ENCODE data around the gene ACRBP.

The ACRBP gene

GRCh38 chr12:6640497-6640896 lies 6.7 kb downstream of the ACRBP start:
- H3K9me2 ChIP-seq (replicated peaks; ENCODE audit: control insufficient read depth, low read length): no peaks in the 10 kb centered on the region
- no peaks in the 10 kb centered on the region for H3K27me3 ChIP-seq (ENCODE audit: control insufficient read depth, low read length)
- TF ChIP-seq CTCF (IDR thresholded peaks at IDR 0.05; ENCODE audit: low read depth, low read length, poor library complexity, severe bottlenecking) (no peak), EZH2phosphoT487 (IDR thresholded peaks at IDR 0.05; ENCODE audit: borderline replicate concordance, low read length) (no peak)
- H3F3A ChIP-seq (ENCODE audit: control insufficient read depth, insufficient read depth): peaks cover 24% of the 10 kb centered on the region
- peaks cover 78% of the 10 kb centered on the region for H3K4me1 ChIP-seq (ENCODE audit: control insufficient read depth, low read length)
- H3K4me3 ChIP-seq (ENCODE audit: low read length): no peak overlapping the region
- no peaks in the 10 kb centered on the region for H4K20me1 ChIP-seq (ENCODE audit: control insufficient read depth, insufficient read depth, low read depth, low read length)
- H3K27ac ChIP-seq (ENCODE audit: low read depth, low read length): no peak overlapping the region
- no peaks in the 10 kb centered on the region for H3K9me3 ChIP-seq (ENCODE audit: control insufficient read depth, insufficient read depth, low read length)
- H3K36me3 ChIP-seq (ENCODE audit: control insufficient read depth, low read length): peaks cover 7% of the 10 kb centered on the region
- peaks cover 7% of the 10 kb centered on the region for H3K79me2 ChIP-seq (ENCODE audit: control insufficient read depth, low read length)
- no peak overlapping the region for H3K4me2 ChIP-seq (ENCODE audit: low read length)

GRCh38 chr12:6639151-6639801 lies 8.0 kb downstream of the ACRBP start:
- H3K79me2 ChIP-seq (ENCODE audit: control insufficient read depth, low read length): peaks cover 19% of the 10 kb centered on the region
- peak overlapping the region; percentile 74 for H3K4me2 ChIP-seq (ENCODE audit: low read length)
- H3F3A ChIP-seq (ENCODE audit: control insufficient read depth, insufficient read depth): peaks cover 14% of the 10 kb centered on the region
- TF ChIP-seq CTCF (IDR thresholded peaks at IDR 0.05; ENCODE audit: low read depth, low read length, poor library complexity, severe bottlenecking) (no peak), EZH2phosphoT487 (IDR thresholded peaks at IDR 0.05; ENCODE audit: borderline replicate concordance, low read length) (no peak)
- no peaks in the 10 kb centered on the region for H3K27me3 ChIP-seq (ENCODE audit: control insufficient read depth, low read length)
- H3K27ac ChIP-seq (ENCODE audit: low read depth, low read length): peak overlapping the region; percentile 67; the same call in 1 of the 2 replicates
- H3K9me3 ChIP-seq (ENCODE audit: control insufficient read depth, insufficient read depth, low read length): no peaks in the 10 kb centered on the region
- no peaks in the 10 kb centered on the region for H4K20me1 ChIP-seq (ENCODE audit: control insufficient read depth, insufficient read depth, low read depth, low read length)
- no peak overlapping the region for H3K4me3 ChIP-seq (ENCODE audit: low read length)
- H3K36me3 ChIP-seq (ENCODE audit: control insufficient read depth, low read length): peaks cover 4% of the 10 kb centered on the region
- no peaks in the 10 kb centered on the region for H3K9me2 ChIP-seq (replicated peaks; ENCODE audit: control insufficient read depth, low read length)
- peaks cover 78% of the 10 kb centered on the region for H3K4me1 ChIP-seq (ENCODE audit: control insufficient read depth, low read length)

GRCh38 chr12:6638305-6638704 lies 8.9 kb downstream of the ACRBP start:
- no peak for TF ChIP-seq CTCF (IDR thresholded peaks at IDR 0.05; ENCODE audit: low read depth, low read length, poor library complexity, severe bottlenecking)
- TF ChIP-seq EZH2phosphoT487 (IDR thresholded peaks at IDR 0.05; ENCODE audit: borderline replicate concordance, low read length): no peak

More at GRCh38 chr12:6638305-6638704, 8.9 kb downstream of the ACRBP start:
- Histone ChIP-seq H3K9me3 (ENCODE audit: control insufficient read depth, insufficient read depth, low read length) (no peaks in the 10 kb centered on the region), H4K20me1 (ENCODE audit: control insufficient read depth, insufficient read depth, low read depth, low read length) (no peaks in the 10 kb centered on the region), H3K4me2 (ENCODE audit: low read length) (peak overlapping the region; percentile 74), H3K4me3 (ENCODE audit: low read length) (peak overlapping the region; percentile 47), H3F3A (ENCODE audit: control insufficient read depth, insufficient read depth) (peaks cover 7% of the 10 kb centered on the region; the same call in 1 of the 2 replicates), H3K36me3 (ENCODE audit: control insufficient read depth, low read length) (peaks cover 3% of the 10 kb centered on the region), H3K4me1 (ENCODE audit: control insufficient read depth, low read length) (peaks cover 79% of the 10 kb centered on the region), H3K79me2 (ENCODE audit: control insufficient read depth, low read length) (peaks cover 28% of the 10 kb centered on the region), H3K9me2 (replicated peaks; ENCODE audit: control insufficient read depth, low read length) (no peaks in the 10 kb centered on the region), H3K27ac (ENCODE audit: low read depth, low read length) (peak overlapping the region; percentile 67), H3K27me3 (ENCODE audit: control insufficient read depth, low read length) (no peaks in the 10 kb centered on the region)

Measured in DOHH2 (cell line).